ENCODE measurements around the gene RNF133.

GRCh38 chr7:122710916-122711315, 12.0 kb upstream of the RNF133 start:
- TF ChIP-seq CTCF (conservative IDR thresholded peaks at IDR 0.05; ENCODE audit: low read depth, low read length) (no peak), EZH2 (IDR thresholded peaks at IDR 0.05; ENCODE audit: borderline replicate concordance, low read depth, low read length, poor library complexity, severe bottlenecking) (no peak)

Measured in A673 (cell line).